Uterus (tissue), 2 donors: ENCODE results near the gene NTSR1.

Experiments
- CTCF ChIP-seq, 4 experiments: fragments of 200-600 bp in 2 of 4; fragments of 450-650 bp in 2 of 4; sonication (generic) in 2 of 4; IDR thresholded peaks; one replicate each; pipeline ENCODE4 v1.5.1; 2016 to 2019; ENCODE audit warnings: antibody characterized with exemption in 4 of 4, mild to moderate bottlenecking in 2 of 4, moderate library complexity in 1 of 4
- POLR2A ChIP-seq, 2 donors: fragments of 450-650 bp; IDR thresholded peaks; one replicate each; pipeline ENCODE4 v1.6.1; 2016; ENCODE audit warnings: antibody characterized with exemption in 2 of 2, mild to moderate bottlenecking in 1 of 2, moderate library complexity in 1 of 2

- no peak for TF ChIP-seq POLR2A (IDR thresholded peaks at IDR 0.05)
- no peak for TF ChIP-seq CTCF (IDR thresholded peaks at IDR 0.05)
Measured at GRCh38 chr20:62692176-62692575, 16.5 kb upstream of the NTSR1 start.
